ENCODE data around the gene PDE4D. TPM values are rescaled to one million over a fixed set of nuclear protein-coding genes. Genes with fewer than 3 reads are reported as not detected.

Gene PDE4D
- total RNA-seq, 1 experiment from 2014 or later, result 5.3 TPM

DNA sequence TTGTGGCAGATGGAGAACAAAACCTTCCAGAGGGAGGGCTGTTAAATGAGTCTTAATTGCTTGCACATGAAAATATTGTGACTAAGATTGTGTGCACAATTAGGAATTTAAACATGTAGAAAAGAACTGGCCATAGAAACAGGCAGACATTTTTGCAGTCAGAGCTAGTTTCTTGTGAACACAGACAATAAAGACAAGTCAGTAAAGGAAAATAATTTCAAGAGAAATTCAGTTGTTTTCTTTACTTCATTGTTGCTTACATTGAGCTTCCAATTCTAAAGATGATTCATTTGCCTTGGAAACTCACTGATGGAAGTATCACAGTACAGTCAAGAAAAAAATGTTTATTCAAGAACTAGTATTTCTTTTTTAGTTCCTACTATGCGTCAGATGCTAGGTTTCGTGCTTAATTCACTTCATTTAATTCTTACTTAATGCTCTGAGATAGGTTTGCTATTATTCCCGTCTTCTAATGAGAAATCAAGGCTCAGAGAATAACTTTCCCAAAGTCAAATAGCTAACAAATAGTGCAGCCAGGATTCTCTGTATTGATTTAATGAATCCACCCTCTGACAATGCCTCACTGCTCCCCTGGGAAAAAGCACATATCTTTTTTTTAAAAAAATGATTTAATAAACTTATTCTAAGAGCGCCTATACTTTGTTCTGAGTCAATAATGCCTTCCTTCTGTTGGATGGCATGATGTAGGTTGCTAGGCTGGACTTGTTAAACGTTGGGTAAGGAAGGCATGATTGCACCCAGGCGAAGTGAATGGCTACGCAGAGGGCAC lies 729.3 kb downstream of the PDE4D start:
- no peak for DNase-seq
- Histone ChIP-seq H3K4me3 (ENCODE audit: insufficient read depth, low read depth, low read length) (no peak overlapping the region), H3K36me3 (replicated peaks; ENCODE audit: control insufficient read depth, insufficient read depth, low read length) (no peaks in the 10 kb centered on the region), H3K27me3 (ENCODE audit: control insufficient read depth, insufficient read depth, low read length) (no peaks in the 10 kb centered on the region)

DNA sequence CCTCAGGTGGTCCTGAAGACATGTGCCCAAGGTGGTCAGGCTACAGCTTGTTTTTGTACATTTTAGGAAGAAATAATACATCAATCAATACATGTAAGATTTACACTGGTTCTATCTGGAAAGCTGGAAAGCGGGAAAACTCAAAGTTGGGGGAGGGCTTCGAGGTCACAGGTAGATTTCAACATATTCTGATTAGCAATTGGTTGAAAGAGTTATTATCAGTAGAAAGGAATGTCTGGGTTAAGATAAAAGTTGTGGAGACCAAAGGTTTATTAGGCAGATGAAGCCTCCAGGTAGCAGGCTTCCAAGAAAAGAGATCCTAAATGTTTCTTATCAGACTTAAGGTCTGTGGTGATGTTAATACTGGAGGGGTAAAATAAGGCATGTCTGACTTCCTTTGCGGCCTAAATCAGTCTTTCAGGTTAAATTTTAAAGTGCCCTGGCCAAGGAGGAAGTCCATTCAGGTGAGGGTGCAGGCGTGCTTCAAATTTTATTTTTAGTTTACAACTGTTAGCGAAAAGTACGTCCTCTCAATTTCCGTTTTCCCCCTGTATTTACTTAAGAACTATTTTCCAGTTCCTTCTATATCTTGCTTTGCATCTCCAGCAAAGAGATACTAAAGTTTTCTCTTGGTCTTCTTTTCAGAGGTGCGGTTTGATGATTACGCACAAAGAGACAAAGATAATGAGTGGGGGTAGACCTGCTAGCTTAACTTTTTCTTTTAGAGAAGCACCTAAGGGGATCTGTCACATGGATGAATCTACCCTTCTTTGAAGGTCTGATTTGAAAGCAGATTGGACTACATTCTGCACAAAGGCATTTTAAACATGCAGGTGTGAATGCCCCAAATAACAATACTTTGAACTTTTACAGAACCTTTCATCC lies 732.1 kb downstream of the PDE4D start:
- Histone ChIP-seq H3K36me3 (replicated peaks; ENCODE audit: control insufficient read depth, insufficient read depth, low read length) (no peaks in the 10 kb centered on the region), H3K4me3 (ENCODE audit: insufficient read depth, low read depth, low read length) (no peak overlapping the region), H3K27me3 (ENCODE audit: control insufficient read depth, insufficient read depth, low read length) (no peaks in the 10 kb centered on the region)
- DNase-seq, result no peak

- DNase-seq, result no peak
- Histone ChIP-seq H3K36me3 (replicated peaks; ENCODE audit: control insufficient read depth, insufficient read depth, low read length) (no peaks in the 10 kb centered on the region), H3K27me3 (ENCODE audit: control insufficient read depth, insufficient read depth, low read length) (no peaks in the 10 kb centered on the region), H3K4me3 (ENCODE audit: insufficient read depth, low read depth, low read length) (no peak overlapping the region)
These were observed 734.7 kb downstream of the PDE4D start for GRCh38 chr5:59158637-59159391.

GRCh38 chr5:59158165-59158564 lies 735.4 kb downstream of the PDE4D start:
- H3K36me3 ChIP-seq (replicated peaks; ENCODE audit: control insufficient read depth, insufficient read depth, low read length), result no peaks in the 10 kb centered on the region
- no peak overlapping the region for H3K4me3 ChIP-seq (ENCODE audit: insufficient read depth, low read depth, low read length)
- DNase-seq, result no peak
- H3K27me3 ChIP-seq (ENCODE audit: control insufficient read depth, insufficient read depth, low read length), result no peaks in the 10 kb centered on the region

GRCh38 chr5:59157068-59157467 lies 736.5 kb downstream of the PDE4D start:
- no peak overlapping the region for H3K4me3 ChIP-seq (ENCODE audit: insufficient read depth, low read depth, low read length)
- no peaks in the 10 kb centered on the region for H3K27me3 ChIP-seq (ENCODE audit: control insufficient read depth, insufficient read depth, low read length)
- no peak for DNase-seq
- H3K36me3 ChIP-seq (replicated peaks; ENCODE audit: control insufficient read depth, insufficient read depth, low read length), result no peaks in the 10 kb centered on the region

DNA sequence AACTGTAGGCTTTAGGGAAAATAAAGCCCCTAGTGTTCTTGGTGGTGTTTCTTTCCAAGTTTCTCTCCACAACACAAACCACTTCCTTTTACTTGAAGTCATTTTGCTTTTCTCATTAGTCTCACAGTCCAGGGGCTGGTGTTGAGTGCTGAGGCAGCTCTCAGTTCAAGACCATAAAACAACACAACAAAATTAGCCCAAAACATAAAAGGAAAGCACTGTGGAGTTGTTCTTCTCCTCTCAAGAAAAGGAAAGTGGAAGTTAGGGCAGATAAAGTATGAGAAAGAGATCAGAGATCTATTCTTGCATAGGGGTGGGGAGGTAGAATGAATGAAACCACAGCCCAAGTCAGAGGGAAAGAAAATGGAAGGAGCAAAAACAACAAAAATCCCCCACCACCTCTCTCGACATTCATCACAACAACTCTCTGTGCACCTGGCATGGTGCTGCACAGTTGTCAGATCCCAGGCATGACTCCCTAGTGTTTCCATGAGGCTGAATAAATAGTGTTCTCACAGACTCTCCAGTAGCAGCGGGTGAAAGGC lies 740.8 kb downstream of the PDE4D start:
- DNase-seq, result no peak
- Histone ChIP-seq H3K36me3 (replicated peaks; ENCODE audit: control insufficient read depth, insufficient read depth, low read length) (no peaks in the 10 kb centered on the region), H3K4me3 (ENCODE audit: insufficient read depth, low read depth, low read length) (no peak overlapping the region), H3K27me3 (ENCODE audit: control insufficient read depth, insufficient read depth, low read length) (no peaks in the 10 kb centered on the region; the same call in 1 of the 2 replicates)

- H3K36me3 ChIP-seq (replicated peaks; ENCODE audit: control insufficient read depth, insufficient read depth, low read length), result no peaks in the 10 kb centered on the region
- H3K4me3 ChIP-seq (ENCODE audit: insufficient read depth, low read depth, low read length), result no peak overlapping the region
- no peaks in the 10 kb centered on the region; the same call in 1 of the 2 replicates for H3K27me3 ChIP-seq (ENCODE audit: control insufficient read depth, insufficient read depth, low read length)
- DNase-seq, result no peak
These were observed 742.2 kb downstream of the PDE4D start for GRCh38 chr5:59151162-59151889.

DNA sequence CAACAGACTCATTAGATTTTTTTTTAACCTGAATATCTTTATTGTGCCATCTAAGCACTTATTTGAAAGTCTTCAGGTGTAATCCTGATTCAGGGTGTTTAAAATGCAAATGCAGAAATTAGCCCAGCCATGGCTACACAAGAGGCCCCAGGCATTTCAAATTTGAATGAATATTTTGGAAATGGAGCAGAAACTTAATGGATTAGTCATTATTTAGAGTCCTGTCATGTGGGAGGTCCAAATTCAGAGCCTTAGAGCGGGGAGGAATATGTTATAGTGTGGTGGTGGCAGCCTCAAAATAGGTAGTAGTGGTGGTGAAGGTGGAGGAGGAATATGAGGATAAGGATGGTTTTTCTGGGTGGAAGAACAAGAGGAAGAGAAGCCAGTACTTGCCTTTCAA lies 743.7 kb downstream of the PDE4D start:
- no peaks in the 10 kb centered on the region for H3K36me3 ChIP-seq (replicated peaks; ENCODE audit: control insufficient read depth, insufficient read depth, low read length)
- DNase-seq, result no peak

DNA sequence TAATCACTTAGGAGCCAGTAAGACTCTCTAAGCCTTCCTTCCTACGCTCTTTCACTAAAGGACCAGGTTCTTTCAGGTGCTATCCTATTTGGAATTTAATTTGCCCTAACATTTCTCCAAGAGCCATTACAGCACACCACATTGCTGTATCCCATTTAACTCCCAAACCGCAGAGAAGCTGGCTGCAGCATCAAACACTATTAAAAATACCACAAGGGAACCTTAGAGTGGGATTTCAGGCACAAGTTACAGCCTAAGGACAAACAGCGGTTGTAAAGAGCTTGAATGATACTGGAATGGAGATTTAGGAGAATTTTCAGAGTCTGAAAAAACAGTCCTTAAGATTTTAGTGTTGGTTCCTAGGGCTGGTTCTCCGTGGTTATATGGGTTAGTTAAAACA lies 744.3 kb downstream of the PDE4D start:
- Histone ChIP-seq H3K27me3 (ENCODE audit: control insufficient read depth, insufficient read depth, low read length) (no peaks in the 10 kb centered on the region; the same call in 1 of the 2 replicates), H3K4me3 (ENCODE audit: insufficient read depth, low read depth, low read length) (no peak overlapping the region), H3K36me3 (replicated peaks; ENCODE audit: control insufficient read depth, insufficient read depth, low read length) (no peaks in the 10 kb centered on the region)
- DNase-seq, result no peak

More for the DNA sequence above, 743.7 kb downstream of the PDE4D start:
- Histone ChIP-seq H3K4me3 (ENCODE audit: insufficient read depth, low read depth, low read length) (no peak overlapping the region), H3K27me3 (ENCODE audit: control insufficient read depth, insufficient read depth, low read length) (no peaks in the 10 kb centered on the region; the same call in 1 of the 2 replicates)

DNA sequence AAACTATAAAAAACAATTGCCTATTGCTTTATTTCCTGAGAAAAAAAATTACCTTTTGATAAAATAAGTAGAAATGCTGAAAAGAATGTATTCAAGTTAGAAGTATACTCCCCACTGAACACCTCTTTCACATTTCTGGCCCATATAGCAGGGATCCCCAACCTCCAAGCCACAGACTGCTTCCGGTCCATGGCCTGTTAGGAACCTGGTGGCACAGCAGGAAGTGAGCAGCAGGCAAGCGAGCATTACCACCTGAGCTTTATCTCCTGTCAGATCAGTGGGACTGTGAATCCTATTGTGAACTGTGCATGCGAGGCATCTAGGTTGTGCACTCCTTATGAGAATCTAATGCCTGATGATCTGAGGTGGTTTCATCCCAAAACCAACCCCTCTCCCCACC lies 746.8 kb downstream of the PDE4D start:
- no peak for DNase-seq
- Histone ChIP-seq H3K36me3 (replicated peaks; ENCODE audit: control insufficient read depth, insufficient read depth, low read length) (no peaks in the 10 kb centered on the region), H3K27me3 (ENCODE audit: control insufficient read depth, insufficient read depth, low read length) (no peaks in the 10 kb centered on the region; the same call in 1 of the 2 replicates), H3K4me3 (ENCODE audit: insufficient read depth, low read depth, low read length) (no peak overlapping the region)

- no peaks in the 10 kb centered on the region for H3K36me3 ChIP-seq (replicated peaks; ENCODE audit: control insufficient read depth, insufficient read depth, low read length)
- H3K4me3 ChIP-seq (ENCODE audit: insufficient read depth, low read depth, low read length), result no peak overlapping the region
- H3K27me3 ChIP-seq (ENCODE audit: control insufficient read depth, insufficient read depth, low read length), result no peaks in the 10 kb centered on the region
- DNase-seq, result no peak
These were observed 749.6 kb downstream of the PDE4D start for GRCh38 chr5:59143926-59144333.

DNA sequence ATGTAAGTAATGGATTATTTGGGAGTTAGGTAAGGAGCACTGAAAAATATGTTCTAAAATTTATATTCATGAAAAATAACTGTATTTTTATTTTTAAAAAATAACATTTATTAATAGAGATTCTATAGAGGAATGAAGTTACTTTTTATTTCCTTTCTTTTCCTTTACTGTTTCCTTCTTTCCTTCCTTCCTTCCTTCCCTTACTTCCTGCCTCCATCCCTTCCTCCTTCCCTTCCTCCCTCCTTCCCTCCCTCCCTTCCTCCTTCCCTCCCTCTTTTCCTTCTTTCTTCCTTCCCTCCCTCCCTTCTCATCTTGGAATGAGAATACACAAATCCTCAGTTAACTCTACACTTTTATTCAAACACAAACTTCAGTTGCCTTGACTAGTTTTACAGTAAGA lies 750.6 kb downstream of the PDE4D start:
- Histone ChIP-seq H3K36me3 (replicated peaks; ENCODE audit: control insufficient read depth, insufficient read depth, low read length) (no peaks in the 10 kb centered on the region), H3K27me3 (ENCODE audit: control insufficient read depth, insufficient read depth, low read length) (no peaks in the 10 kb centered on the region), H3K4me3 (ENCODE audit: insufficient read depth, low read depth, low read length) (no peak overlapping the region)
- no peak for DNase-seq

- no peaks in the 10 kb centered on the region for H3K36me3 ChIP-seq (replicated peaks; ENCODE audit: control insufficient read depth, insufficient read depth, low read length)
- H3K4me3 ChIP-seq (ENCODE audit: insufficient read depth, low read depth, low read length), result no peak overlapping the region
- DNase-seq, result no peak
- H3K27me3 ChIP-seq (ENCODE audit: control insufficient read depth, insufficient read depth, low read length), result no peaks in the 10 kb centered on the region
These were observed 751.4 kb downstream of the PDE4D start for GRCh38 chr5:59142138-59142537.

DNA sequence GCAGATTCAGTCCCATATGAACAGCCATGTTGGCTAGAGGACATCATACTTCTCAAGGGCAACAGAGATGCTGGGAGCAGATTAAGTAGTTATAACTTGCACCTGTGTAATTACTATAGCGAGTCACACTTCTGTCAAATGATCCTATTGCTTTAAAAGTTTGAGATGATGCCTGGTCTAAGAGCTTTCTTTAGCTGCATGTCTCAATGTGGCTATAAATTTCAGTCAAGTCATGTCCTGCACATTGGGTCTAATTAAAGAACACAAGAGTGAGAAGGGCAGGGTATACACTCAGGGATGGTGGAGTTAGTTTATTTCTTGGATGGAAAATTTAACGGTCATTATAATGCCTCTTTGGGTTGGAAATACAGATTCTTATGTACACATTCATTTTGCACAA lies 753.4 kb downstream of the PDE4D start:
- no peaks in the 10 kb centered on the region for H3K27me3 ChIP-seq (ENCODE audit: control insufficient read depth, insufficient read depth, low read length)
- H3K36me3 ChIP-seq (replicated peaks; ENCODE audit: control insufficient read depth, insufficient read depth, low read length), result no peaks in the 10 kb centered on the region
- H3K4me3 ChIP-seq (ENCODE audit: insufficient read depth, low read depth, low read length), result no peak overlapping the region
- no peak for DNase-seq

Measured in H7 (cell line).